Glomerular endothelial cell (primary cell): ENCODE data around the gene RPS6KL1. TPM values are rescaled to one million over a fixed set of nuclear protein-coding genes. Genes with fewer than 3 reads are reported as not detected.
"Not testable (repeated sequence)": the region's sequence is repeated elsewhere in the genome, so short reads cannot be mapped to it uniquely, and the experiment has no call there.

Experiments used
- DNase-seq: peaks from one replicate; pipeline ENCODE4 v3.0.0-alpha.2; 2011; ENCODE audit warnings: low read depth, low spot score; ENCODE audit errors: extremely low read depth
- total RNA-seq: library from RNA; depleted of rRNA; stranded (reverse); fragments of >200 nt; gene quantifications from 2 replicates; pipeline ENCODE4 v1.2.3, GENCODE V29; 2015

RPS6KL1 gene
- total RNA-seq, 1 donor from 2014 or later = 18.6 TPM

GRCh38 chr14:74936731-74937130 is 13.7 kb upstream of the RPS6KL1 start:
- no peak for DNase-seq

GRCh38 chr14:74936151-74936550 is 13.1 kb upstream of the RPS6KL1 start:
- DNase-seq = no peak

GRCh38 chr14:74935360-74935680 is 12.3 kb upstream of the RPS6KL1 start:
- DNase-seq = no peak

- DNase-seq = no peak
These were observed 11.7 kb upstream of the RPS6KL1 start for GRCh38 chr14:74934476-74935359.

GRCh38 chr14:74934041-74934440 is 11.0 kb upstream of the RPS6KL1 start:
- no peak for DNase-seq

- DNase-seq = not testable (repeated sequence)
These were observed 9.9 kb upstream of the RPS6KL1 start for GRCh38 chr14:74932936-74933335.

GRCh38 chr14:74932401-74932901 is 9.4 kb upstream of the RPS6KL1 start:
- peak; percentile 71 for DNase-seq

GRCh38 chr14:74931744-74932143 is 8.7 kb upstream of the RPS6KL1 start:
- not testable (repeated sequence) for DNase-seq

GRCh38 chr14:74929242-74929641 is 6.2 kb upstream of the RPS6KL1 start:
- no peak for DNase-seq

GRCh38 chr14:74927225-74927624 is 4.2 kb upstream of the RPS6KL1 start:
- no peak for DNase-seq

GRCh38 chr14:74924061-74924460 is 1.0 kb upstream of the RPS6KL1 start:
- no peak for DNase-seq

- no peak for DNase-seq
These were observed 891 bp downstream of the RPS6KL1 start for GRCh38 chr14:74921987-74922751.

- DNase-seq = no peak
These were observed 1.9 kb downstream of the RPS6KL1 start for GRCh38 chr14:74921053-74921620.

GRCh38 chr14:74920281-74920680 is 2.8 kb downstream of the RPS6KL1 start:
- no peak for DNase-seq

GRCh38 chr14:74919421-74920165 is 3.5 kb downstream of the RPS6KL1 start:
- no peak for DNase-seq

- DNase-seq = no peak
These were observed 4.7 kb downstream of the RPS6KL1 start for GRCh38 chr14:74918380-74918779.

GRCh38 chr14:74917646-74918081 is 5.4 kb downstream of the RPS6KL1 start:
- DNase-seq = no peak

GRCh38 chr14:74917178-74917543 is 5.9 kb downstream of the RPS6KL1 start:
- DNase-seq = no peak

GRCh38 chr14:74915826-74916225 is 7.2 kb downstream of the RPS6KL1 start:
- no peak for DNase-seq

GRCh38 chr14:74915426-74915825 is 7.6 kb downstream of the RPS6KL1 start:
- no peak for DNase-seq
